ENCODE measurements around the gene PDIK1L. TPM values are rescaled to one million over a fixed set of nuclear protein-coding genes. Genes with fewer than 3 reads are reported as not detected.

The PDIK1L gene
- polyA plus RNA-seq, 1 donor = 5.6 TPM

- DNase-seq = no peak
Measured at GRCh38 chr1:26171084-26172072, 59.8 kb downstream of the PDIK1L start, which contains the start of gene ZNF593OS. TSS of gene ZNF593OS (minus strand) at chr1:26171832. CDS start at chr1:26171661, 171 bp downstream.

Other genes with a start within 250 kb of the PDIK1L start
- gene PAQR7, start 236.1 kb upstream of the PDIK1L start, polyA plus RNA-seq (ENCODE audit: insufficient read length) = 8.8 TPM
- 488 TPM for gene STMN1, start 205.4 kb upstream of the PDIK1L start, polyA plus RNA-seq (ENCODE audit: insufficient read length)
- 87.9 TPM for gene PAFAH2, start 113.8 kb upstream of the PDIK1L start, polyA plus RNA-seq (ENCODE audit: insufficient read length)
- gene EXTL1, start 90.0 kb upstream of the PDIK1L start, polyA plus RNA-seq (ENCODE audit: insufficient read length) = 4.2 TPM
- 0.97 TPM for gene SLC30A2, start 65.7 kb upstream of the PDIK1L start, polyA plus RNA-seq (ENCODE audit: insufficient read length)
- 50.3 TPM for gene TRIM63, start 44.2 kb upstream of the PDIK1L start, polyA plus RNA-seq (ENCODE audit: insufficient read length)
- 0.98 TPM for gene FAM110D, start 47.3 kb downstream of the PDIK1L start, polyA plus RNA-seq (ENCODE audit: insufficient read length)
- not detected for gene C1orf232, start 57.1 kb downstream of the PDIK1L start, polyA plus RNA-seq (ENCODE audit: insufficient read length)
- 17.3 TPM for gene ZNF593, start 58.1 kb downstream of the PDIK1L start, polyA plus RNA-seq (ENCODE audit: insufficient read length)
- gene ZNF593OS, start 60.0 kb downstream of the PDIK1L start, polyA plus RNA-seq (ENCODE audit: insufficient read length) = 2.3 TPM
- 2.5 TPM for gene CNKSR1, start 65.7 kb downstream of the PDIK1L start, polyA plus RNA-seq (ENCODE audit: insufficient read length)
- gene CATSPER4, start 78.8 kb downstream of the PDIK1L start, polyA plus RNA-seq (ENCODE audit: insufficient read length) = not detected
- 23.0 TPM for gene CEP85, start 122.4 kb downstream of the PDIK1L start, polyA plus RNA-seq (ENCODE audit: insufficient read length)
- 57.4 TPM for gene SH3BGRL3, start 168.3 kb downstream of the PDIK1L start, polyA plus RNA-seq (ENCODE audit: insufficient read length)
- gene UBXN11, start 194.8 kb downstream of the PDIK1L start, polyA plus RNA-seq (ENCODE audit: insufficient read length) = 8.6 TPM
- 2.2 TPM for gene CD52, start 206.1 kb downstream of the PDIK1L start, polyA plus RNA-seq (ENCODE audit: insufficient read length)
- gene CRYBG2, start 242.3 kb downstream of the PDIK1L start, polyA plus RNA-seq (ENCODE audit: insufficient read length) = 0.40 TPM

All from hindlimb muscle (tissue), 1 donor.